Peyer's patch (tissue), 4 donors: ENCODE results near the gene ZNF804A.

Source experiments
- CTCF ChIP-seq, 6 experiments: fragments of 450-650 bp in 4 of 6; fragments of 200-600 bp in 2 of 6; sonication (generic) in 1 of 6; IDR thresholded peaks; one replicate each; pipeline ENCODE4 v1.5.1; 2017 to 2019; ENCODE audit warnings: antibody characterized with exemption in 6 of 6, mild to moderate bottlenecking in 3 of 6, moderate library complexity in 1 of 6
- POLR2A ChIP-seq, 2 donors: fragments of 450-650 bp; IDR thresholded peaks; one replicate each; pipeline ENCODE4 v1.5.1; 2017; ENCODE audit warnings: antibody characterized with exemption in 2 of 2, mild to moderate bottlenecking in 2 of 2, moderate library complexity in 2 of 2

- TF ChIP-seq CTCF (IDR thresholded peaks at IDR 0.05) (no peak), POLR2A (IDR thresholded peaks at IDR 0.05) (no peak)
Observed at GRCh38 chr2:184875212-184875611, 276.9 kb downstream of the ZNF804A start.
